Daoy (cell line): Measurements from ENCODE around the gene ZNF189. TPM values are rescaled to one million over a fixed set of nuclear protein-coding genes. Genes with fewer than 3 reads are reported as not detected.

Experiments used
- DNase-seq: peaks from one replicate; pipeline ENCODE4 v3.0.0-alpha.2; 2015; ENCODE audit warnings: low read depth
- total RNA-seq: library from RNA; depleted of rRNA; stranded (reverse); fragments of >200 nt; shearing (Covaris generic); gene quantifications from 2 replicates; pipeline ENCODE4 v1.2.3, GENCODE V29; 2014; rRNA removed

Gene ZNF189
- total RNA-seq, 1 experiment from 2014 or later, result 11.7 TPM

DNA sequence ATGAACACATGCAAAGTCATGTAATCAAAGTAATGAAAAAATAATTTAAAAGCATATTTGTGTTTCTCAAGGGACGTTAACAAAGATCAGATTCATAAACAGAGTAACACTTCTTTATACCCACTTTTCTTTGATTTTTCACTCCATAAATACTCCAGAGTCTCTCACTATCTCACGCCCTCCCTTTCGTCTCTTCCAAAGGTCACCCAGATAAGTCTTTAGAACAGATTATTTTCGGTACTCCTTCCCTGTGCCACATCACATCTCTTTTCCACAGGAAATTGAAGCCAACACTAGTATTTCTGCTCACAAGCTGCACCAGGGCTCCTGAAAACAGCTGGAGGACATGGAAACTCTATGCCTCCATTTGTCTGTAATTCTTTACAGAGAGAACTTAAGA, 52.3 kb downstream of the ZNF189 start:
- DNase-seq, result no peak

DNA sequence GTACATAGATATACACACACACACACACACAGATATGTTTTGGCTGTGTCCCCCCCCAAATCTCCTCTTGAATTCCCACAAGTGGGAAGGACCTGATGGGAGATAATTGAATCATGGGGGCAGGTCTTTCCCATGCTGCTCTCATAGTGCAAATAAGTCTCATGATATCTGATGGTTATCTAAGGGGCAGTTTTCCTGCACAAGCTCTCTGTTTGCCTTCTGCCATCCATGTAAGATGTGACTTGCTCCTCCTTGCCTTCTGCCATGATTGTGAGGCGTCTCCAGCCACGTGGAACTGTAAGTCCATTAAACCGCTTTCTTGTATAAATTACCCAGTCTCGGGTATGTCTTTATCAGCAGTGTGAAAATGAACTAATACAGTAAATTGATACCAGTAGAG, 52.8 kb downstream of the ZNF189 start:
- DNase-seq, result no peak

DNA sequence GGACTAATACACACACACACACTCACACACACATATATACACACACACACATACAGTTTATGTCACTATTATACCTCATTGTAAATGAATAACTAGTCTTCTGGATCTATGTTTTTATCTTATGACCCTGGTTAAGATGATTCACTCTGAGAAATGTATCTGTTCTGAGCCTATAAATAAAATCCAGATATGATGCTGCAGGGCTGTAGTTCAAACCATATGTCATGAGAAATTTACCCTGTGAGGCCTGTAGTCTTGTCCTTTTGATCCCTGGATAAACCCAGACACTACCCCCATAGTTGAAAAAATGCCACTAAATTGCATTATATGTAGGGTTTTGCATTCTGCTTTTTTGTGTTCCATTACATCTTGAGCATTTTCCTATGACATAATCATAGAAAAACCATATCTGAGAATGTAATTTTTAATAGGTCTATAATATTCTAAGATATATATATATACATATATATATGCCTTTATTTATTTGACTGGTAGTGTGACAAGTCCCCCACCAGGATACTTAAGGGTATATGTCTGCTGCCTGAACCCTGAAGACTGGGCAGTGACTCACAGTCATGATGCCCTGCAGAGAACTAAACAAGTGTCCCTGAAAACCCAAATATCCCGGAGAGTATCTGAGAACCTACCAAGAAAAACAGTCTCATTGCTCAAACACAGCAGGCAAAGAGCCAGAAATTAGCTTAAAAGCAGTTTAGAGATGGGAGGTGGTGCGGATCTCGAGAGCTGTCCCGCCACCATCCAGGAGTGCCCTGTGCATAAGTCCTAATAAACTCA, 55.3 kb downstream of the ZNF189 start:
- no peak for DNase-seq

DNA sequence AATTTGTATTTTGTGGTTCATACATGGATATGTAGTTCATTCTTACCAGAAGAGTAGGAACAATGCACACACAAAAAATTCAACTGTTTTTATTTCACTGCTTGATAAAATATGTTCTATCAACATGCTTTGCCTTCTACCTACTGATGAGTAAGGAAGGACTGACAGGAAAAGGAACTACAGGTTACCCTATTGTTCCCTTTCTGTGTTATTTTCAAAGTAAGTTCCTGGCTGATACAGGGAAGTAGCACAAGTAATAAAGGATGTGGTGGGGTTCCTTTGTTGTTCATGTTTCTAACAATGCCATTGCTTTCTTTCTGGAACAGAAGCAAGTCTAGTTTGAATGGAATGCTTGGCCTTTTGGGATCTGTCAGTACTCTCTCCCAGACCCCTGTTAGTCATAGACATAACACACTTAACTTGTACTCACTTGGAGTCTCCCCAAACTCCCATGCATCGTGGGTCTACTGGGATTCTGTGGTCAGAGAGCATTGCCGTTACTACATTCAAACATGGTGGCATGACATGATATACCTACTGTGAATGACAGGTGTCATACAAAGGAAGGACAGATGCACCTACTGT, 57.1 kb downstream of the ZNF189 start:
- peak; percentile 38 for DNase-seq

DNA sequence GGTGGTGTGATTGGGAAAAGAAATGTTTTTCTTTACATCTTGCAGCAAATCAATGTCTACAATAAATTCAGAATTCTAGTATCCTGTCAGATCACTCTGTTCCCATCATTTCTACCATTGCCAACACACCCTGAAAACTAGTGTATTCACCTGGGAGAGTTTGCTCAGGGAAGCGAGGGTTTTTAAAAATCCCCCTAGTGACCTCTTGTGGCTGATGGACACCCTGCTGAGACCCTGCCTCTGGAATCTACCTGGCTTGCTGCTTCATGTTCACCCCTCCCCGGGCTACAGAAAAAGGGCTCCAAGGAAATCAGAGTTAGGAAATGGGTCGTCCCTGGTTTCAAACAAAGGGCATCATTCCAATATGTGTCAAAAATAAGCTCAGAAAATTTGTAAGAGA, 58.4 kb downstream of the ZNF189 start:
- no peak for DNase-seq

DNA sequence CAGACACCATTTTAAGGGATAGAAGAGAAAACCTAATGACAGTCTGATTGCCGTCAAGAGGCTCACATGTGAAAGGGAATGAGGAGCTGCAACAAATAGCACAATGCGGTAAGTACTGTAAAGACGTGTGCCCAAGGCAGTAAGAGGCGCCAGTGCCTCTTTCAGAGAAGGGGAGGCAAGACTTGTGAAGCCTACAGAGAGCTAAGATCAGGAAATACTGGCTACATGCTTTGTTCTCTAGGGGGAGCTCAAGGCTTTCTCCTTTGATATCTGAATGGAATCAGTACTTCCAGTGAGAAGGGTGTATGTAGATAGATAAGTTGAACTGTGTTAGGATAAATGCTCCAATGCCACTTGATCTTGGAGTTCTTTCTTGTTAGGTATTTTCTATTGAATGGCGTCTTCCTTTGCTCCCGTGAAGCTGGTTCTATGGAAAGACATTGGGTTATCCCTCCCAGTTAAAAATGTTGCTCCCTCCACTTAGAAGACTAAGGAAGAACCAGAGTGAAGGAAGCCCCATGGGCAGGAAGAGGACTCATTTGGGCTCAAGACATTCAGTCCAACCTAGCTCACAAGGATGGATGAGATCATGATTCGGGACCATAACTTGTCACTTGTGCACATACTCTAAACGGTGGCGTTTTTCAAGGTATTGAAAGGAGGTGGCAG, 60.4 kb downstream of the ZNF189 start:
- peak; percentile 66 for DNase-seq

Other genes starting within 250 kb of the ZNF189 start
- 0.29 TPM in 1 of 2 replicates, not detected in the other for gene BAAT, start 13.8 kb upstream of the ZNF189 start, total RNA-seq
- 24.7 and 34.1 TPM in 2 replicates for gene MRPL50, start 233 bp upstream of the ZNF189 start, total RNA-seq
- gene ALDOB, start 36.9 kb downstream of the ZNF189 start, total RNA-seq, result 1.4 TPM in 1 of 2 replicates, not detected in the other
- gene RNF20, start 135.0 kb downstream of the ZNF189 start, total RNA-seq, result 57.2 and 65.3 TPM in 2 replicates
- not detected in 2 replicates for gene PPP3R2, start 196.1 kb downstream of the ZNF189 start, total RNA-seq